Fibroblast of lung (primary cell): Measurements from ENCODE around the gene TPM4. TPM values are rescaled to one million over a fixed set of nuclear protein-coding genes. Genes with fewer than 3 reads are reported as not detected.

Source experiments
- DNase-seq, 2 donors: peaks; one replicate each; pipeline versions ENCODE4 v3.0.0 to v3.0.0-alpha.2; 2010; ENCODE audit warnings: low read depth in 2 of 2
- H2AFZ ChIP-seq: 2 replicates; pipeline ENCODE4 v1.5.1; 2012; ENCODE audit warnings: low read length, control low read depth, inconsistent platforms
- H3K27ac ChIP-seq: 2 replicates; pipeline ENCODE4 v1.5.1; 2011; ENCODE audit warnings: low read length, control low read depth; ENCODE audit not compliant: insufficient read depth
- H3K27me3 ChIP-seq: 2 replicates; pipeline ENCODE4 v1.5.1; 2011; ENCODE audit warnings: mild to moderate bottlenecking, low read length; ENCODE audit not compliant: control insufficient read depth, insufficient read depth
- H3K36me3 ChIP-seq: 2 replicates; pipeline ENCODE4 v1.5.1; 2011; ENCODE audit warnings: low read length; ENCODE audit not compliant: control insufficient read depth, insufficient read depth
- H3K4me1 ChIP-seq: 2 replicates; pipeline ENCODE4 v1.5.1; 2011; ENCODE audit warnings: low read length; ENCODE audit not compliant: control insufficient read depth, insufficient read depth; ENCODE audit errors: extremely low read depth
- H3K4me2 ChIP-seq: 2 replicates; pipeline ENCODE4 v1.5.1; 2011; ENCODE audit warnings: low read length, control low read depth; ENCODE audit not compliant: insufficient read depth; ENCODE audit errors: extremely low read depth
- H3K4me3 ChIP-seq, 4 experiments: fragments of 200-600 bp in 1 of 4; sonication (generic) in 1 of 4; replicated peaks in 1 of 4; 2 replicates each; pipeline ENCODE4 v1.5.1; 2011 to 2016; ENCODE audit warnings: low read length in 4 of 4, low read depth in 3 of 4, mild to moderate bottlenecking in 3 of 4, control low read depth in 2 of 4, inconsistent platforms in 1 of 4, mixed read lengths in 1 of 4; ENCODE audit not compliant: insufficient read depth in 1 of 4; ENCODE audit errors: control extremely low read depth in 1 of 4
- H3K79me2 ChIP-seq: 2 replicates; pipeline ENCODE4 v1.5.1; 2012; ENCODE audit warnings: mild to moderate bottlenecking, low read length, inconsistent platforms; ENCODE audit not compliant: control insufficient read depth, insufficient read depth
- H3K9ac ChIP-seq: 2 replicates; pipeline ENCODE4 v1.5.1; 2011; ENCODE audit warnings: mild to moderate bottlenecking, low read length, control low read depth; ENCODE audit not compliant: insufficient read depth
- H3K9me3 ChIP-seq: 2 replicates; pipeline ENCODE4 v1.5.1; 2012; ENCODE audit warnings: low read depth, low read length; ENCODE audit not compliant: control insufficient read depth, insufficient read depth
- H4K20me1 ChIP-seq: 2 replicates; pipeline ENCODE4 v1.5.1; 2011; ENCODE audit warnings: low read length; ENCODE audit not compliant: control insufficient read depth, insufficient read depth; ENCODE audit errors: extremely low read depth
- EZH2 ChIP-seq: IDR thresholded peaks from 2 replicates; pipeline ENCODE4 v1.5.1; 2012; ENCODE audit warnings: low read length, control low read depth, mild to moderate bottlenecking; ENCODE audit errors: missing control alignments
- polyA plus RNA-seq, 2 donors: library from polyadenylated mRNA; depleted of rRNA in 1 of 2; stranded (reverse) in 1 of 2; unstranded in 1 of 2; fragments of >200 nt; gene quantifications; 2 replicates each; pipeline ENCODE4 v1.2.1, GENCODE V29; 2011 to 2012; ENCODE audit warnings: missing spikeins in 1 of 2
- total RNA-seq: library from RNA; depleted of rRNA; stranded (reverse); fragments of >200 nt; gene quantifications from 2 replicates; pipeline ENCODE4 v1.2.1, GENCODE V29; 2014
- TF ChIP-seq, protein P1 (sequence below), 2 donors: IDR thresholded peaks in 1 of 2; conservative IDR thresholded peaks in 1 of 2; 1 replicate in 1 of 2; 2 replicates in 1 of 2; pipeline ENCODE4 v1.5.1; 2011 to 2012; ENCODE audit warnings: low read length in 2 of 2, control low read depth in 1 of 2, inconsistent platforms in 1 of 2, low read depth in 1 of 2, mild to moderate bottlenecking in 1 of 2

The TPM4 gene
- total and polyA plus RNA-seq, 2 donors (not counting 1 experiment from before 2014, with no cell fraction given) = 822 to 2,577 TPM

DNA sequence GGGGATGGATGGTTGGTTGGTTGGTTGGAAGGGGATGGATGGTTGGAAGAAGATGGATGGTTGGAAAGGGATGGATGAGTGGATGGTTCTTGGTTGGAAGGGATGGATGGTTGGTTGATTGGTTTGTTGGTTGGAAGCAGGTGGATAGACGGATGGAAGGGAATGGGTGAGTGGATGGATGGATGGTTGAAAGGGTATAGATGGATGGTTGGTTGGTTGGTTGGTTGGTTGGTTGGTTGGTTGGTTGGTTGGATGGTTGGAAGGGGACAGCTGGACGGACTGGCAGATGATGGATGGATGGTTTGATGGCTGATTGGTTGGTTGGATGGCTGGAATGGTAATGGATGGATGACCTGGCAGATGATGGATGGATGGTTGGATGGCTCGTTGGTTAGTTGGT is 55.4 kb downstream of the TPM4 start:
- Histone ChIP-seq H3K9ac (no peak overlapping the region), H2AFZ (no peak overlapping the region), H3K27me3 (no peaks in the 10 kb centered on the region), H3K27ac (no peak overlapping the region), H3K4me1 (no peaks in the 10 kb centered on the region), H3K36me3 (peaks cover 33% of the 10 kb centered on the region), H3K4me3 (no peak overlapping the region), H3K9me3 (no peaks in the 10 kb centered on the region), H3K4me2 (no peak overlapping the region), H4K20me1 (no peaks in the 10 kb centered on the region), H3K79me2 (no peaks in the 10 kb centered on the region)
- TF ChIP-seq, protein P1, sequence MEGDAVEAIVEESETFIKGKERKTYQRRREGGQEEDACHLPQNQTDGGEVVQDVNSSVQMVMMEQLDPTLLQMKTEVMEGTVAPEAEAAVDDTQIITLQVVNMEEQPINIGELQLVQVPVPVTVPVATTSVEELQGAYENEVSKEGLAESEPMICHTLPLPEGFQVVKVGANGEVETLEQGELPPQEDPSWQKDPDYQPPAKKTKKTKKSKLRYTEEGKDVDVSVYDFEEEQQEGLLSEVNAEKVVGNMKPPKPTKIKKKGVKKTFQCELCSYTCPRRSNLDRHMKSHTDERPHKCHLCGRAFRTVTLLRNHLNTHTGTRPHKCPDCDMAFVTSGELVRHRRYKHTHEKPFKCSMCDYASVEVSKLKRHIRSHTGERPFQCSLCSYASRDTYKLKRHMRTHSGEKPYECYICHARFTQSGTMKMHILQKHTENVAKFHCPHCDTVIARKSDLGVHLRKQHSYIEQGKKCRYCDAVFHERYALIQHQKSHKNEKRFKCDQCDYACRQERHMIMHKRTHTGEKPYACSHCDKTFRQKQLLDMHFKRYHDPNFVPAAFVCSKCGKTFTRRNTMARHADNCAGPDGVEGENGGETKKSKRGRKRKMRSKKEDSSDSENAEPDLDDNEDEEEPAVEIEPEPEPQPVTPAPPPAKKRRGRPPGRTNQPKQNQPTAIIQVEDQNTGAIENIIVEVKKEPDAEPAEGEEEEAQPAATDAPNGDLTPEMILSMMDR (conservative IDR thresholded peaks at IDR 0.05 in 1 of 2, IDR thresholded peaks at IDR 0.05 in 1 of 2; ENCODE audit: low read depth in 1 of 2, low read length in 2 of 2) = no peak
- TF ChIP-seq EZH2 = no peak
- DNase-seq = no peak

DNA sequence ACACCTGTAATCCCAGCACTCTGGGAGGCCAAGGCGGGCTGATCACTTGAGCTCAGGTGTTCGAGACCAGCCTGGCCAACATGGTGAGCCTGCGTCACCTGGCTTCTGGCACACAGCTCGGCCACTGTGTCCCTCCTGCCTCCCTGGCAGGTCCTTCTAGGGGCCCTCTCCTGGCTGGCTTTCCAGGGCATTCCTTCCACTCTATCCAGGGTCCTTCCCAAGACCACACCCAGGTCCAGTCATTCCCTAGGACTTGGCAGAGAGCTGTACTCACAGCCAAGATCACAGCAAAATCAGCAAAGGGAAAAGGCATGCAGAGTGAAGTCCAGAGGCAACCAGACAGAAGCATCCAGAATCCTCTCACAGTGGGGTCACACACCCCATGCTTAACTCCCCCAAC is 57.5 kb downstream of the TPM4 start:
- Histone ChIP-seq H4K20me1 (no peaks in the 10 kb centered on the region), H3K4me3 (no peak overlapping the region), H3K9me3 (no peaks in the 10 kb centered on the region), H3K27me3 (no peaks in the 10 kb centered on the region), H3K79me2 (no peaks in the 10 kb centered on the region), H3K4me2 (no peak overlapping the region), H3K27ac (no peak overlapping the region), H3K9ac (no peak overlapping the region), H2AFZ (no peak overlapping the region), H3K4me1 (no peaks in the 10 kb centered on the region), H3K36me3 (peaks cover 26% of the 10 kb centered on the region)
- TF ChIP-seq, protein P1 (conservative IDR thresholded peaks at IDR 0.05 in 1 of 2, IDR thresholded peaks at IDR 0.05 in 1 of 2; ENCODE audit: low read depth in 1 of 2, low read length in 2 of 2) = no peak
- no peak for TF ChIP-seq EZH2
- DNase-seq = no peak

DNA sequence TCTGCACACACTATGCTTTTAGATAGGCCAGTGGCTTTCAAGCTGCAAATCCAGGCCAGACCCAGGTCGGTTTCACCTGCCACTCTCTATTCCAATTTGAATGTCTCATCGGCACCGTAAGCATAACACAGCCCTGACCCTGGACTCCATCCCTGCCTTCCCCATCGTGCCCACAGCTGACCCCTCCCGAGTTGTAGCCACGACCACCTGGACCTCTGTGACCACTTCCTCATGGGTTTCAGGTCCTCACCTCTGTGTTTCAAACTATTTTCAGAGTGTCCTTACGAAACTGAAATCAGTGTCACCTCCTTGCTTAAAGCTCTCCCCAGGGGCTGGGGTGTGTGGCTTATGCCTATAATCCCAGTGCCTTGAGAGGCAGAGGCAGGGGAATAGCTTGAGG is 58.2 kb downstream of the TPM4 start:
- Histone ChIP-seq H3K27me3 (no peaks in the 10 kb centered on the region), H3K36me3 (peaks cover 21% of the 10 kb centered on the region), H4K20me1 (no peaks in the 10 kb centered on the region), H3K79me2 (no peaks in the 10 kb centered on the region), H3K9me3 (no peaks in the 10 kb centered on the region), H3K4me1 (no peaks in the 10 kb centered on the region), H3K4me3 (no peak overlapping the region), H2AFZ (no peak overlapping the region), H3K27ac (no peak overlapping the region), H3K4me2 (no peak overlapping the region), H3K9ac (no peak overlapping the region)
- TF ChIP-seq, protein P1 (conservative IDR thresholded peaks at IDR 0.05 in 1 of 2, IDR thresholded peaks at IDR 0.05 in 1 of 2; ENCODE audit: low read depth in 1 of 2, low read length in 2 of 2) = no peak
- no peak for TF ChIP-seq EZH2
- no peak for DNase-seq
